MM.1S (cell line): ENCODE results near the gene LMAN1.

ENCODE experiments used
- EZH2 ChIP-seq: fragments of 300-600 bp; sonication (generic); optimal IDR thresholded peaks from 2 replicates; pipeline ENCODE3; 2017; ENCODE audit warnings: low read depth, mild to moderate bottlenecking, antibody characterized with exemption, low read length, mixed read lengths
- EZH2phosphoT487 ChIP-seq: fragments of 300-600 bp; sonication (generic); IDR thresholded peaks from 2 replicates; pipeline ENCODE4 v1.6.1; 2018; ENCODE audit warnings: antibody characterized with exemption, low read length
- TF ChIP-seq, protein P1 (sequence below): fragments of 300-600 bp; sonication (generic); IDR thresholded peaks from 2 replicates; pipeline ENCODE4 v1.5.1; 2016; ENCODE audit warnings: antibody characterized with exemption, low read length, mixed read lengths

DNA sequence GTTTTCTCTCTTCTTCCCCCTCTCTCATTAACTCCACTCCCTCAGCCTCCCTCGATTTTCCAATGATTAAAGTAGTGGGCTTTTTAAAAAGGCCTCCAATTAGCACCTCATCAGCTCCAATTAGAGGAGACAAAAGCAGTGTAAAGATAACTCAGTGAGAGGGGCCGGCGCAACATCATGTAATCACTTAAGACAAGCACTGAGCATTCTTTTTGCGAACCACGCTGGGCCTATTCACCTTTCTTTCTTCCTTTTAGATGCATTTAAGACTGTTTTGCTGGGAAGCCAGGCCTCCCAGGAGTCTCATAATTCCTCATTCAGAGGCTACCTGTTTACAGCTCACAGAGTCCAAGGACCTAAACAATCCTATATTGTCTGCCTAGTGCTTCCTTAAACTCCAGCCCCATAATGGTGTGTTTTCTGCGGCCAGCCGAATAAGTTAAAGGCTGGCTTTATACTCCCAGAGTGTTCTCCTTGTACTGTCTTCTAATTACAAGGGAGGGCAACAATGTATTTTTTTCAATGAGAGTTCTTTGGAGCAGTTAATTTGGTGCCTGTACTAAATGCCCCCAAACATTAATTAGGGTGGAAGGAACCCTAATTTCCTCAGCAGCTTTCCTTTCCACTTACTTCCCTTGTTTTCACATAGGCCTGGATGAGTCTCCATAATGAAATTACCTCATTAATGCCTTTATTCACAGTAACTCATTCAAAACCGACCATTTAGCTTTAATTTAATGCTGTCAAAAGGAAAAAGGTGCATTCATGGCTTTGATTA, 28.0 kb upstream of the LMAN1 start:
- TF ChIP-seq, protein P1, sequence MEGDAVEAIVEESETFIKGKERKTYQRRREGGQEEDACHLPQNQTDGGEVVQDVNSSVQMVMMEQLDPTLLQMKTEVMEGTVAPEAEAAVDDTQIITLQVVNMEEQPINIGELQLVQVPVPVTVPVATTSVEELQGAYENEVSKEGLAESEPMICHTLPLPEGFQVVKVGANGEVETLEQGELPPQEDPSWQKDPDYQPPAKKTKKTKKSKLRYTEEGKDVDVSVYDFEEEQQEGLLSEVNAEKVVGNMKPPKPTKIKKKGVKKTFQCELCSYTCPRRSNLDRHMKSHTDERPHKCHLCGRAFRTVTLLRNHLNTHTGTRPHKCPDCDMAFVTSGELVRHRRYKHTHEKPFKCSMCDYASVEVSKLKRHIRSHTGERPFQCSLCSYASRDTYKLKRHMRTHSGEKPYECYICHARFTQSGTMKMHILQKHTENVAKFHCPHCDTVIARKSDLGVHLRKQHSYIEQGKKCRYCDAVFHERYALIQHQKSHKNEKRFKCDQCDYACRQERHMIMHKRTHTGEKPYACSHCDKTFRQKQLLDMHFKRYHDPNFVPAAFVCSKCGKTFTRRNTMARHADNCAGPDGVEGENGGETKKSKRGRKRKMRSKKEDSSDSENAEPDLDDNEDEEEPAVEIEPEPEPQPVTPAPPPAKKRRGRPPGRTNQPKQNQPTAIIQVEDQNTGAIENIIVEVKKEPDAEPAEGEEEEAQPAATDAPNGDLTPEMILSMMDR, result no peak
- TF ChIP-seq EZH2phosphoT487, result no peak
- no peak for TF ChIP-seq EZH2
